HepG2 (cell line): ENCODE results near the gene SNAPC4. TPM values are rescaled to one million over a fixed set of nuclear protein-coding genes. Genes with fewer than 3 reads are reported as not detected.
A peak's percentile ranks its signal among the peaks of the same experiment; 100 is the strongest.

Source experiments
- CEBPB ChIP-seq: IDR thresholded peaks from 2 replicates; pipeline ENCODE4 v1.6.1; 2011; ENCODE audit warnings: low read depth, low read length, improper control_type of control experiment, borderline replicate concordance
- CHD4 ChIP-seq: fragments of 200-600 bp; sonication (generic); IDR thresholded peaks from 2 replicates; pipeline ENCODE4 v1.7.0; 2017; ENCODE audit warnings: mild to moderate bottlenecking, low read length, borderline replicate concordance
- DMAP1 ChIP-seq: IDR thresholded peaks from 2 replicates; pipeline ENCODE4 v1.6.1; 2016
- GRHL1 ChIP-seq: sonication (generic); formaldehyde crosslinking; conservative IDR thresholded peaks from 2 replicates; pipeline ENCODE4 v1.8.0; 2022; ENCODE audit warnings: missing genetic modification reagents
- KLF9 ChIP-seq: IDR thresholded peaks from 2 replicates; pipeline ENCODE4 v1.6.1; 2016; ENCODE audit warnings: low read depth
- NFRKB ChIP-seq: fragments of 450-650 bp; IDR thresholded peaks from 2 replicates; pipeline ENCODE4 v1.6.1; 2017
- NR3C1 ChIP-seq: sonication (generic); formaldehyde crosslinking; IDR thresholded peaks from 2 replicates; pipeline ENCODE4 v1.4.0; 2020; ENCODE audit warnings: missing genetic modification reagents
- PHF20 ChIP-seq: sonication (generic); formaldehyde crosslinking; IDR thresholded peaks from 2 replicates; pipeline ENCODE4 v1.5.0; 2020; ENCODE audit warnings: mild to moderate bottlenecking, missing genetic modification reagents
- PRPF4 ChIP-seq: fragments of 200-400 bp; formaldehyde crosslinking; IDR thresholded peaks from 2 replicates; pipeline ENCODE4 v1.6.1; 2016; ENCODE audit warnings: low read length, low read depth; ENCODE audit not compliant: poor library complexity, severe bottlenecking
- SUZ12 ChIP-seq: fragments of 150-350 bp; IDR thresholded peaks from 2 replicates; pipeline ENCODE4 v1.6.1; 2014; ENCODE audit warnings: low read depth, low read length
- TFDP2 ChIP-seq: sonication (generic); formaldehyde crosslinking; IDR thresholded peaks from 2 replicates; pipeline ENCODE4 v1.4.0; 2020; ENCODE audit warnings: missing genetic modification reagents
- ZBTB49 ChIP-seq: sonication (generic); formaldehyde crosslinking; IDR thresholded peaks from 2 replicates; pipeline ENCODE4 v1.4.0; 2020; ENCODE audit warnings: missing genetic modification reagents, borderline replicate concordance
- ZFP82 ChIP-seq: sonication (generic); formaldehyde crosslinking; IDR thresholded peaks from 2 replicates; pipeline ENCODE4 v1.5.1; 2020; ENCODE audit warnings: mild to moderate bottlenecking, missing genetic modification reagents, borderline replicate concordance
- ZFX ChIP-seq: sonication (generic); formaldehyde crosslinking; IDR thresholded peaks from 2 replicates; pipeline ENCODE4 v1.4.0; 2020; ENCODE audit warnings: mild to moderate bottlenecking, low read depth, missing genetic modification reagents, moderate library complexity
- ZMYM2 ChIP-seq: sonication (generic); formaldehyde crosslinking; IDR thresholded peaks from 2 replicates; pipeline ENCODE4 v1.8.0; 2022; ENCODE audit warnings: mild to moderate bottlenecking, missing genetic modification reagents
- ZNF205 ChIP-seq: IDR thresholded peaks from 2 replicates; pipeline ENCODE4 v1.6.1; 2018; ENCODE audit warnings: missing biosample characterization, missing genetic modification reagents
- ZNF335 ChIP-seq: sonication (generic); formaldehyde crosslinking; IDR thresholded peaks from 2 replicates; pipeline ENCODE4 v1.4.0; 2020; ENCODE audit warnings: missing genetic modification reagents
- ZNF460 ChIP-seq: sonication (generic); formaldehyde crosslinking; IDR thresholded peaks from 2 replicates; pipeline ENCODE4 v1.5.1; 2020; ENCODE audit warnings: missing genetic modification reagents, mild to moderate bottlenecking, borderline replicate concordance
- ZNF660 ChIP-seq: sonication (generic); formaldehyde crosslinking; IDR thresholded peaks from 2 replicates; pipeline ENCODE4 v1.5.1; 2020; ENCODE audit warnings: mild to moderate bottlenecking, low read depth, missing genetic modification reagents, borderline replicate concordance
- ZNF761 ChIP-seq: sonication (generic); formaldehyde crosslinking; conservative IDR thresholded peaks from 2 replicates; pipeline ENCODE4 v1.4.0; 2020; ENCODE audit warnings: mild to moderate bottlenecking, missing genetic modification reagents
- ZSCAN20 ChIP-seq: sonication (generic); formaldehyde crosslinking; IDR thresholded peaks from 2 replicates; pipeline ENCODE4 v1.4.0; 2020; ENCODE audit warnings: missing genetic modification reagents, mild to moderate bottlenecking, borderline replicate concordance
- polyA plus RNA-seq, 8 experiments: library from polyadenylated mRNA; depleted of rRNA in 3 of 8; stranded (reverse) in 7 of 8; unstranded in 1 of 8; fragments of >200 nt; fragmentation: Illumina TruSeq in 4 of 8; extraction: Trizol in 4 of 8; gene quantifications; 2 replicates each; pipeline versions ENCODE4 v1.2.1 to v1.2.3, GENCODE V29; 2011 to 2016; ENCODE audit warnings: low read depth in 4 of 8, missing spikeins in 1 of 8, mixed read lengths in 1 of 8; ENCODE audit not compliant: insufficient read depth in 1 of 8
- total RNA-seq, 5 experiments: library from RNA; depleted of rRNA; stranded (reverse); fragments of >200 nt; fragmentation: Illumina TruSeq; extraction: Trizol; gene quantifications; 2 replicates each; pipeline ENCODE4 v1.2.3, GENCODE V29; 2016; ENCODE audit warnings: low read depth in 1 of 5
- TF ChIP-seq, protein P1 (sequence below): IDR thresholded peaks from 2 replicates; pipeline ENCODE4 v1.6.1; 2016; ENCODE audit warnings: missing biosample characterization, missing genetic modification reagents, low read depth

Gene SNAPC4
- total and polyA plus RNA-seq, 2 of the 13 experiments (the other 11 are each of a cell fraction or from before 2014, with no cell fraction given), result 2.0 to 6.0 TPM

DNA sequence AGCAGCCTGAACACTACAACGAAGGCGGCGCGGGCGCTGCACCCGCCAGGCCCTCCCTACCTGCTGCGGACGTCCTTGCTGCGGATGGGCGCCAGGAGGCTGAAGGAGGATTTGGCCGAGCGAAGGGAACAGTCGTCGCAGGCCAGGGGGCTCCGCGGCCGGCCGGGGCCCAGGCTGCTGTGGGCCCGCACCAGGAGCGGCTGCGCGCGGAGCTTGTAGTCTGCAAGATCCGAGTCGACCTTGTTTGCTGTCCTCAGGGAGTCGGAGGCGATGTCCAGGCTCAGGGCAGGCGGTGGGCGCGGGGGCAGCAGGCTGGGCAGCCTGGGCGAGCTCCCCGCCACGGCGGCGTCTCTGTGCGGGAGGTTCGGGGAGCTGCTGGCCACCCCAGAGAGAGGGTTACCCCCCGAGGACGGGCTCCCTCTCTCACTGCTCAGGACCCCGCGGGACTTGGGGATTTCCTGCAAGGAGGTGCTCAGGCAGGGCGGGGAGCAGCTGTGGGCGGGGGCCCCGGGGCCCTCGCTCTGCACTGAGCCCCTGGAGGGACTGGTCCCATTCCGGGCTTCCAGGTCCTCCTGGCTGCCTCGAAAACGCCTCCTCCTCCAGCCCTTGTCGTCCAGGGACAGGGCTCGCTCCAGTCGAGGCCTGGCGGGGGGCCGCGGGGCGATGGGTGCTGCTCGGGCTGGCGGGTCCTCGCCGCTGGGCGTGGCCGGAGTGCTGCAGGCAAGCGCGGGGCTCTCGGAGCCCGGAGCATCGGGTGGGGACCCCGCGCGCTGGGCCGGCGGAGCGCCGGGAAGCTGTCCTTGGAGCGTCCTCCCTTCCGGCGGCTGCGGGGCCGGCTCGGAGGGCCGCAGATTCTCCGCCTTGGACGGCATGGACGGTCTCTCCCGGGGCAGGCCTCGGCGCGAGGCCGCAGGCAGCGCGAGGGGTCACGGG lies 38.8 kb upstream of the SNAPC4 start (continued):
- TF ChIP-seq ZBTB49 (no peak), TFDP2 (CRISPR knock-in tag) (no peak), DMAP1 (CRISPR knock-in tag) (no peak), ZNF335 (CRISPR knock-in tag) (no peak), CHD4 (no peak), ZFP82 (CRISPR knock-in tag) (no peak), SUZ12 (no peak), ZNF660 (no peak), ZMYM2 (CRISPR knock-in tag) (no peak), ZFX (peak; percentile 84; the same call in 1 of the 2 replicates), ZNF205 (CRISPR knock-in tag) (no peak), NR3C1 (no peak), CEBPB (no peak), PRPF4 (no peak), NFRKB (no peak), ZNF761 (CRISPR knock-in tag) (no peak), PHF20 (0 out of 2 replicates have a peak, but pooled peaks have one; percentile 30), ZNF460 (CRISPR knock-in tag) (no peak), ZSCAN20 (CRISPR knock-in tag) (no peak), KLF9 (CRISPR knock-in tag) (no peak), GRHL1 (CRISPR knock-in tag) (no peak)
- TF ChIP-seq, protein P1, sequence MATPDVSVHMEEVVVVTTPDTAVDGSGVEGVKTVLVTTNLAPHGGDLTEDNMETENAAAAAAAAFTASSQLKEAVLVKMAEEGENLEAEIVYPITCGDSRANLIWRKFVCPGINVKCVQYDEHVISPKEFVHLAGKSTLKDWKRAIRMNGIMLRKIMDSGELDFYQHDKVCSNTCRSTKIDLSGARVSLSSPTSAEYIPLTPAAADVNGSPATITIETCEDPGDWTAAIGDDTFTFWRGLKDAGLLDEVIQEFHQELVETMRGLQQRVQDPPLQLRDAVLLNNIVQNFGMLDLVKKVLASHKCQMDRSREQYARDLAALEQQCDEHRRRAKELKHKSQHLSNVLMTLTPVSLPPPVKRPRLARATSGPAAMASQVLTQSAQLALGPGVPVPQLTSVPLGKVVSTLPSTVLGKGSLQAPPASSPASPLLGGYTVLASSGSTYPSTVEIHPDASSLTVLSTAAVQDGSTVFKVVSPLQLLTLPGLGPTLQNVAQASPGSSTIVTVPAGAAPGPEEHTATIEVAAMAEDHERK (CRISPR knock-in tag), result no peak
